Activated naive CD4-positive, alpha-beta T cell treated with anti-CD3 and anti-CD28 coated beads, Interleukin-2, amount 10 ng/mL, durations not matched to agents 7 days and 5 days (primary cell): ENCODE results near the gene RGS21.

Source experiments
- CTCF ChIA-PET: fragments of 350-600 bp; sonication (Branson Sonifier 250); formaldehyde crosslinking; loops from one replicate; lab custom pipeline; 2021; ENCODE audit warnings: antibody characterized with exemption; lab: Charles Lee
- DNase-seq: peaks from one replicate; pipeline ENCODE4 v3.0.0-alpha.2; 2020
- H3K27ac Mint-ChIP-seq: one replicate; pipeline ENCODE4 v1.8.0; 2021; ENCODE audit warnings: mild to moderate bottlenecking, moderate library complexity, mixed read lengths
- H3K27me3 Mint-ChIP-seq: one replicate; pipeline ENCODE4 v1.8.0; 2021; ENCODE audit warnings: mild to moderate bottlenecking, mixed read lengths
- H3K36me3 Mint-ChIP-seq: one replicate; pipeline ENCODE4 v1.8.0; 2021; ENCODE audit warnings: mixed read lengths
- H3K4me1 Mint-ChIP-seq: one replicate; pipeline ENCODE4 v1.8.0; 2021; ENCODE audit warnings: mixed read lengths
- H3K4me3 Mint-ChIP-seq: one replicate; pipeline ENCODE4 v1.8.0; 2021; ENCODE audit warnings: mild to moderate bottlenecking, moderate library complexity, mixed read lengths
- H3K9me3 Mint-ChIP-seq: one replicate; pipeline ENCODE4 v1.8.0; 2021; ENCODE audit warnings: mixed read lengths

RGS21 gene

GRCh38 chr1:192401825-192402224, 85.0 kb downstream of the RGS21 start:
- H3K4me3 Mint-ChIP-seq = no peak overlapping the region
- no peak overlapping the region for H3K27ac Mint-ChIP-seq
- H3K4me1 Mint-ChIP-seq = no peaks in the 10 kb centered on the region
- no peaks in the 10 kb centered on the region for H3K27me3 Mint-ChIP-seq
- DNase-seq = no peak
- no peaks in the 10 kb centered on the region for H3K36me3 Mint-ChIP-seq
- H3K9me3 Mint-ChIP-seq = no peaks in the 10 kb centered on the region
- CTCF ChIA-PET = no interaction called here

GRCh38 chr1:192402571-192402970, 85.8 kb downstream of the RGS21 start:
- no peaks in the 10 kb centered on the region for H3K4me1 Mint-ChIP-seq
- H3K27ac Mint-ChIP-seq = no peak overlapping the region
- H3K9me3 Mint-ChIP-seq = no peaks in the 10 kb centered on the region

GRCh38 chr1:192407206-192407605, 90.4 kb downstream of the RGS21 start:
- H3K27ac Mint-ChIP-seq = no peak overlapping the region
- DNase-seq = no peak
- no peaks in the 10 kb centered on the region for H3K27me3 Mint-ChIP-seq
- H3K9me3 Mint-ChIP-seq = no peaks in the 10 kb centered on the region
- no peaks in the 10 kb centered on the region for H3K4me1 Mint-ChIP-seq
- H3K36me3 Mint-ChIP-seq = no peaks in the 10 kb centered on the region
- H3K4me3 Mint-ChIP-seq = no peak overlapping the region
- CTCF ChIA-PET = no interaction called here

More at GRCh38 chr1:192402571-192402970, 85.8 kb downstream of the RGS21 start:
- CTCF ChIA-PET = no interaction called here
- no peak for DNase-seq
- no peak overlapping the region for H3K4me3 Mint-ChIP-seq
- H3K27me3 Mint-ChIP-seq = no peaks in the 10 kb centered on the region
- no peaks in the 10 kb centered on the region for H3K36me3 Mint-ChIP-seq
